ENCODE data around the gene NRXN3. TPM values are rescaled to one million over a fixed set of nuclear protein-coding genes. Genes with fewer than 3 reads are reported as not detected.

NRXN3 gene
- total RNA-seq, 3 donors from 2014 or later, result 2.1 to 27.3 (median 2.6) TPM

GRCh38 chr14:78683981-78684380 is 513.8 kb downstream of the NRXN3 start:
- ATAC-seq (no peak), DNase-seq (no peak)
- H3K36me3 ChIP-seq (ENCODE audit: low read depth), result no peaks in the 10 kb centered on the region
- no peak for TF ChIP-seq CTCF (IDR thresholded peaks at IDR 0.05)
- no peaks in the 10 kb centered on the region for H3K4me1 ChIP-seq (ENCODE audit: low read depth)
- H3K4me3 ChIP-seq, result no peak overlapping the region
- intact Hi-C loops (cut with DNase I, micrococcal nuclease), result no loop called here
- no peaks in the 10 kb centered on the region for H3K9me3 ChIP-seq

- intact Hi-C loops (cut with DNase I, micrococcal nuclease), result no loop called here
- Histone ChIP-seq H3K9me3 (no peaks in the 10 kb centered on the region), H3K36me3 (ENCODE audit: low read depth) (no peaks in the 10 kb centered on the region), H3K4me3 (no peak overlapping the region), H3K4me1 (ENCODE audit: low read depth) (no peaks in the 10 kb centered on the region)
- no peak for DNase-seq
- TF ChIP-seq CTCF (IDR thresholded peaks at IDR 0.05), result no peak
- no peak for ATAC-seq
These were observed 518.3 kb downstream of the NRXN3 start for GRCh38 chr14:78688503-78688902.

- Histone ChIP-seq H3K4me3 (no peak overlapping the region), H3K36me3 (ENCODE audit: low read depth) (no peaks in the 10 kb centered on the region), H3K4me1 (ENCODE audit: low read depth) (no peaks in the 10 kb centered on the region), H3K9me3 (no peaks in the 10 kb centered on the region)
- no peak for TF ChIP-seq CTCF (IDR thresholded peaks at IDR 0.05)
- DNase-seq (no peak), ATAC-seq (no peak)
- intact Hi-C loops (cut with DNase I, micrococcal nuclease), result no loop called here
These were observed 520.7 kb downstream of the NRXN3 start for GRCh38 chr14:78690836-78691235.

GRCh38 chr14:78697341-78697740 is 527.2 kb downstream of the NRXN3 start:
- H3K9me3 ChIP-seq, result no peaks in the 10 kb centered on the region
- no peak overlapping the region for H3K4me3 ChIP-seq
- peak; percentile 57 for ATAC-seq
- intact Hi-C loops (cut with DNase I, micrococcal nuclease), result no loop called here
- no peaks in the 10 kb centered on the region for H3K4me1 ChIP-seq (ENCODE audit: low read depth)
- no peaks in the 10 kb centered on the region for H3K36me3 ChIP-seq (ENCODE audit: low read depth)
- DNase-seq, result peak in 1 of 3 donors; percentile 11
- peak; percentile 15 for TF ChIP-seq CTCF (IDR thresholded peaks at IDR 0.05)

GRCh38 chr14:78698991-78699390 is 528.8 kb downstream of the NRXN3 start:
- no peak for TF ChIP-seq CTCF (IDR thresholded peaks at IDR 0.05)
- intact Hi-C loops (cut with DNase I, micrococcal nuclease), result no loop called here
- DNase-seq (no peak), ATAC-seq (no peak)
- no peak overlapping the region for H3K4me3 ChIP-seq
- no peaks in the 10 kb centered on the region for H3K4me1 ChIP-seq (ENCODE audit: low read depth)
- H3K36me3 ChIP-seq (ENCODE audit: low read depth), result no peaks in the 10 kb centered on the region
- no peaks in the 10 kb centered on the region for H3K9me3 ChIP-seq

- no peak for TF ChIP-seq CTCF (IDR thresholded peaks at IDR 0.05)
- H3K4me1 ChIP-seq (ENCODE audit: low read depth), result no peaks in the 10 kb centered on the region
- no peak for DNase-seq
- intact Hi-C loops (cut with DNase I, micrococcal nuclease), result no loop called here
- H3K9me3 ChIP-seq, result no peaks in the 10 kb centered on the region
- H3K36me3 ChIP-seq (ENCODE audit: low read depth), result no peaks in the 10 kb centered on the region
- H3K4me3 ChIP-seq, result no peak overlapping the region
- ATAC-seq, result no peak
These were observed 530.1 kb downstream of the NRXN3 start for GRCh38 chr14:78700236-78700635.
